WTC11 (cell line): ENCODE results near the gene SPRR2F. TPM values are rescaled to one million over a fixed set of nuclear protein-coding genes. Genes with fewer than 3 reads are reported as not detected.

ENCODE experiments used
- ATAC-seq: fragments of 200-7000 bp; cut with Tn5 transposase; 2 replicates; pipeline ENCODE4 v1.10.0; 2021; ENCODE audit warnings: mild to moderate bottlenecking, moderate library complexity
- CTCF ChIA-PET: fragments of 300-600 bp; sonication (Branson Sonifier 250); formaldehyde crosslinking; loops from one replicate; lab custom pipeline; 2021; ENCODE audit warnings: antibody characterized with exemption; lab: Charles Lee
- POLR2A ChIA-PET: fragments of 350-600 bp; sonication (Branson Sonifier 250); formaldehyde crosslinking; loops from one replicate; lab custom pipeline; 2021; ENCODE audit warnings: antibody characterized with exemption; lab: Charles Lee
- DNase-seq: peaks from one replicate; pipeline ENCODE4 v3.0.0; 2021; ENCODE audit warnings: low spot score
- H3K27ac Mint-ChIP-seq: 2 replicates; pipeline ENCODE4 v1.8.0; 2021; ENCODE audit warnings: mixed read lengths
- H3K27me3 Mint-ChIP-seq: 2 replicates; pipeline ENCODE4 v1.8.0; 2021; ENCODE audit warnings: low read depth, mild to moderate bottlenecking, moderate library complexity, mixed read lengths
- H3K36me3 Mint-ChIP-seq: 2 replicates; pipeline ENCODE4 v1.8.0; 2021; ENCODE audit warnings: mixed read lengths
- H3K4me1 Mint-ChIP-seq: 2 replicates; pipeline ENCODE4 v1.8.0; 2022; ENCODE audit warnings: mixed read lengths
- H3K4me3 Mint-ChIP-seq: 2 replicates; pipeline ENCODE4 v1.8.0; 2021; ENCODE audit warnings: mild to moderate bottlenecking, moderate library complexity, mixed read lengths
- H3K9me3 Mint-ChIP-seq: 2 replicates; pipeline ENCODE4 v1.8.0; 2021; ENCODE audit warnings: mixed read lengths
- CBFB ChIP-seq: sonication (generic); formaldehyde crosslinking; IDR thresholded peaks from 2 replicates; pipeline ENCODE4 v1.8.1; 2022; ENCODE audit warnings: mild to moderate bottlenecking, low read depth, missing genetic modification reagents
- CREM ChIP-seq: sonication (generic); formaldehyde crosslinking; IDR thresholded peaks from 2 replicates; pipeline ENCODE4 v1.8.1; 2022; ENCODE audit warnings: mild to moderate bottlenecking, missing genetic modification reagents, moderate library complexity
- FOXP4 ChIP-seq: sonication (generic); formaldehyde crosslinking; IDR thresholded peaks from 2 replicates; pipeline ENCODE4 v1.8.0; 2022; ENCODE audit warnings: mild to moderate bottlenecking, missing genetic modification reagents
- GABPB1 ChIP-seq: sonication (generic); formaldehyde crosslinking; IDR thresholded peaks from 2 replicates; pipeline ENCODE4 v1.8.1; 2023; ENCODE audit warnings: mild to moderate bottlenecking, missing genetic modification reagents
- GTF2I ChIP-seq: fragments of 250-450 bp; sonication (Bioruptor Pico); conservative IDR thresholded peaks from 2 replicates; pipeline ENCODE4 v1.4.0; 2021; ENCODE audit warnings: mild to moderate bottlenecking
- HMGA2 ChIP-seq: fragments of 250-450 bp; sonication (Bioruptor Pico); IDR thresholded peaks from 2 replicates; pipeline ENCODE4 v1.4.0; 2021; ENCODE audit warnings: mild to moderate bottlenecking, moderate library complexity
- KAT7 ChIP-seq: sonication (generic); formaldehyde crosslinking; IDR thresholded peaks from 2 replicates; pipeline ENCODE4 v1.8.1; 2023; ENCODE audit warnings: missing genetic modification reagents, mild to moderate bottlenecking, borderline replicate concordance
- PRRX2 ChIP-seq: fragments of 250-450 bp; sonication (Bioruptor Pico); IDR thresholded peaks from 2 replicates; pipeline ENCODE4 v1.8.0; 2021; ENCODE audit warnings: mild to moderate bottlenecking
- RELA ChIP-seq: sonication (generic); formaldehyde crosslinking; IDR thresholded peaks from 2 replicates; pipeline ENCODE4 v1.8.1; 2022; ENCODE audit warnings: missing genetic modification reagents, mild to moderate bottlenecking, borderline replicate concordance
- SOX15 ChIP-seq: fragments of 250-450 bp; sonication (Bioruptor Pico); IDR thresholded peaks from 2 replicates; pipeline ENCODE4 v1.9.0; 2021; ENCODE audit warnings: mild to moderate bottlenecking
- TCF7 ChIP-seq: sonication (generic); formaldehyde crosslinking; IDR thresholded peaks from 2 replicates; pipeline ENCODE4 v1.8.0; 2022; ENCODE audit warnings: mild to moderate bottlenecking, low read depth, missing genetic modification reagents, moderate library complexity
- USF2 ChIP-seq: sonication (generic); formaldehyde crosslinking; IDR thresholded peaks from 2 replicates; pipeline ENCODE4 v1.8.1; 2023; ENCODE audit warnings: mild to moderate bottlenecking, missing genetic modification reagents, moderate library complexity
- ZNF138 ChIP-seq: sonication (generic); formaldehyde crosslinking; conservative IDR thresholded peaks from 2 replicates; pipeline ENCODE4 v1.8.1; 2022; ENCODE audit warnings: mild to moderate bottlenecking, moderate library complexity, missing genetic modification reagents
- ZNF317 ChIP-seq: sonication (generic); formaldehyde crosslinking; IDR thresholded peaks from 2 replicates; pipeline ENCODE4 v1.8.1; 2023; ENCODE audit warnings: low read depth, mild to moderate bottlenecking, moderate library complexity, missing genetic modification reagents, borderline replicate concordance
- ZNF671 ChIP-seq: fragments of 250-450 bp; sonication (Bioruptor Pico); IDR thresholded peaks from 2 replicates; pipeline ENCODE4 v1.8.0; 2021; ENCODE audit warnings: mild to moderate bottlenecking
- total RNA-seq: library from RNA; stranded (reverse); gene quantifications from 3 replicates; pipeline ENCODE4 v1.2.3, GENCODE V29; 2021
- TF ChIP-seq, protein P1 (sequence below): sonication (generic); formaldehyde crosslinking; IDR thresholded peaks from 2 replicates; pipeline ENCODE4 v1.8.1; 2022; ENCODE audit warnings: mild to moderate bottlenecking, missing genetic modification reagents, moderate library complexity, borderline replicate concordance
- TF ChIP-seq, protein P2 (sequence below): fragments of 250-450 bp; sonication (Bioruptor Pico); IDR thresholded peaks from 2 replicates; pipeline ENCODE4 v1.8.0; 2021; ENCODE audit warnings: mild to moderate bottlenecking

Gene SPRR2F
- total RNA-seq, 1 experiment from 2014 or later = not detected

- H3K27ac Mint-ChIP-seq = no peak overlapping the region
- H3K27me3 Mint-ChIP-seq = peaks cover 3% of the 10 kb centered on the region; the same call in 1 of the 2 replicates
- peaks cover 31% of the 10 kb centered on the region for H3K36me3 Mint-ChIP-seq
- POLR2A ChIA-PET = no interaction called here
- H3K4me3 Mint-ChIP-seq = no peak overlapping the region
- DNase-seq (no peak), ATAC-seq (no peak)
- CTCF ChIA-PET = no interaction called here
- no peaks in the 10 kb centered on the region for H3K4me1 Mint-ChIP-seq
- H3K9me3 Mint-ChIP-seq = peaks cover 39% of the 10 kb centered on the region
- no peak for TF ChIP-seq USF2 (CRISPR knock-in tag)
- TF ChIP-seq ZNF138 (CRISPR knock-in tag) = no peak
- no peak for TF ChIP-seq SOX15
- no peak for TF ChIP-seq CREM (CRISPR knock-in tag)
- no peak for TF ChIP-seq CBFB (CRISPR knock-in tag)
- TF ChIP-seq ZNF671 (CRISPR knock-in tag) = no peak
Observed at GRCh38 chr1:153155541-153155940, 42.2 kb upstream of the SPRR2F start.

DNA sequence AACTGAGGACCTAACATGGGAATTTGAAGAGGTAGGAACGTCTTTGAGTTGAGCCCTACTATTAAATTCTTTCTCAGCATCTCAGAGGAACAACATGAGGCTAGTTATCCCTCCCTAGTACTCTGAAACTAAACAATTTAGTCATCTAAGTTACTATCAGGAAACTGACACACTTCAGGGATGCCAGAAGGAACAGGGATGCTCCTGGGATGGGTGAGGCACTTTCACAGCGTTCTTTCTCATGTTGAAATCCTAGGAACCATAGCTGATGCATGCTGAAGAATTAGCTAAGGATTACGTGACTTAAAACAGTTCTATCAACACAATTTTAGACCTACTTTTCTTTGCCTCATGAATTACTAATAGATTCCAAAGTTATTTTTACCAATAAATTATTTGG, 39.2 kb upstream of the SPRR2F start:
- Mint-ChIP-seq H3K4me1 (0 out of 2 replicates have a peak, but pooled peaks cover under 1% of the 10 kb centered on the region), H3K36me3 (peaks cover 3% of the 10 kb centered on the region), H3K27me3 (no peaks in the 10 kb centered on the region; the same call in 1 of the 2 replicates), H3K9me3 (peaks cover 9% of the 10 kb centered on the region), H3K4me3 (no peak overlapping the region), H3K27ac (no peak overlapping the region)
- ChIA-PET CTCF (interaction anchor here (1.2 kb wide), 1 partner anchor 40 kb away, joined by 4 read pairs; no protein-coding TSS in a partner anchor), POLR2A (no interaction called here)
- no peak for DNase-seq
- TF ChIP-seq TCF7 (CRISPR knock-in tag) (no peak), GABPB1 (CRISPR knock-in tag) (no peak)
- no peak for ATAC-seq

- no peak for DNase-seq
- H3K9me3 Mint-ChIP-seq = no peaks in the 10 kb centered on the region
- CTCF ChIA-PET = no interaction called here
- TF ChIP-seq KAT7 (no peak), RELA (CRISPR knock-in tag) (no peak), HMGA2 (CRISPR knock-in tag) (no peak), FOXP4 (no peak), GTF2I (no peak), PRRX2 (no peak), ZNF317 (CRISPR knock-in tag) (no peak), SOX15 (no peak)
- TF ChIP-seq, protein P1, sequence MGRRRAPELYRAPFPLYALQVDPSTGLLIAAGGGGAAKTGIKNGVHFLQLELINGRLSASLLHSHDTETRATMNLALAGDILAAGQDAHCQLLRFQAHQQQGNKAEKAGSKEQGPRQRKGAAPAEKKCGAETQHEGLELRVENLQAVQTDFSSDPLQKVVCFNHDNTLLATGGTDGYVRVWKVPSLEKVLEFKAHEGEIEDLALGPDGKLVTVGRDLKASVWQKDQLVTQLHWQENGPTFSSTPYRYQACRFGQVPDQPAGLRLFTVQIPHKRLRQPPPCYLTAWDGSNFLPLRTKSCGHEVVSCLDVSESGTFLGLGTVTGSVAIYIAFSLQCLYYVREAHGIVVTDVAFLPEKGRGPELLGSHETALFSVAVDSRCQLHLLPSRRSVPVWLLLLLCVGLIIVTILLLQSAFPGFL (CRISPR knock-in tag) = no peak
- TF ChIP-seq, protein P2, sequence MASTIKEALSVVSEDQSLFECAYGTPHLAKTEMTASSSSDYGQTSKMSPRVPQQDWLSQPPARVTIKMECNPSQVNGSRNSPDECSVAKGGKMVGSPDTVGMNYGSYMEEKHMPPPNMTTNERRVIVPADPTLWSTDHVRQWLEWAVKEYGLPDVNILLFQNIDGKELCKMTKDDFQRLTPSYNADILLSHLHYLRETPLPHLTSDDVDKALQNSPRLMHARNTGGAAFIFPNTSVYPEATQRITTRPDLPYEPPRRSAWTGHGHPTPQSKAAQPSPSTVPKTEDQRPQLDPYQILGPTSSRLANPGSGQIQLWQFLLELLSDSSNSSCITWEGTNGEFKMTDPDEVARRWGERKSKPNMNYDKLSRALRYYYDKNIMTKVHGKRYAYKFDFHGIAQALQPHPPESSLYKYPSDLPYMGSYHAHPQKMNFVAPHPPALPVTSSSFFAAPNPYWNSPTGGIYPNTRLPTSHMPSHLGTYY (CRISPR knock-in tag) = no peak
- no peaks in the 10 kb centered on the region; the same call in 1 of the 2 replicates for H3K27me3 Mint-ChIP-seq
- POLR2A ChIA-PET = no interaction called here
- no peaks in the 10 kb centered on the region for H3K36me3 Mint-ChIP-seq
- H3K27ac Mint-ChIP-seq = no peak within 1 kb of the TSS
- 0 out of 2 replicates have a peak, but pooled peaks cover 3% of the 10 kb centered on the region for H3K4me1 Mint-ChIP-seq
- ATAC-seq = no peak
- no peak within 1 kb of the TSS for H3K4me3 Mint-ChIP-seq
Observed at GRCh38 chr1:153150846-153151245, 37.5 kb upstream of the SPRR2F start, which contains the start of gene SPRR2G. Gene SPRR2G, minus strand, starts transcription at chr1:153150890. Its CDS starts 780 bp downstream, at chr1:153150110.
